Transverse colon (tissue), 4 donors: ENCODE measurements around the gene CCDC8.

Experiments
- CTCF ChIP-seq, 5 experiments: fragments of 200-600 bp in 3 of 5; fragments of 450-650 bp in 2 of 5; sonication (generic) in 3 of 5; IDR thresholded peaks; 1 replicate in 2 of 5; 2 replicates in 3 of 5; pipeline ENCODE4 v1.5.1; 2016 to 2017; ENCODE audit warnings: antibody characterized with exemption in 5 of 5, inconsistent platforms in 3 of 5, mild to moderate bottlenecking in 2 of 5, moderate library complexity in 1 of 5
- POLR2AphosphoS5 ChIP-seq, 3 donors: sonication (generic); formaldehyde crosslinking; IDR thresholded peaks; one replicate each; pipeline ENCODE4 v1.6.1; 2016; ENCODE audit warnings: antibody characterized with exemption in 3 of 3

- TF ChIP-seq CTCF (IDR thresholded peaks at IDR 0.05) (no peak), POLR2AphosphoS5 (IDR thresholded peaks at IDR 0.05) (no peak)
Measured at GRCh38 chr19:46423188-46423587, 9.8 kb upstream of the CCDC8 start.
